Measurements from ENCODE around the gene PRTN3. TPM values are rescaled to one million over a fixed set of nuclear protein-coding genes. Genes with fewer than 3 reads are reported as not detected.

PRTN3 gene
- total RNA-seq, 1 donor from 2014 or later = not detected

DNA sequence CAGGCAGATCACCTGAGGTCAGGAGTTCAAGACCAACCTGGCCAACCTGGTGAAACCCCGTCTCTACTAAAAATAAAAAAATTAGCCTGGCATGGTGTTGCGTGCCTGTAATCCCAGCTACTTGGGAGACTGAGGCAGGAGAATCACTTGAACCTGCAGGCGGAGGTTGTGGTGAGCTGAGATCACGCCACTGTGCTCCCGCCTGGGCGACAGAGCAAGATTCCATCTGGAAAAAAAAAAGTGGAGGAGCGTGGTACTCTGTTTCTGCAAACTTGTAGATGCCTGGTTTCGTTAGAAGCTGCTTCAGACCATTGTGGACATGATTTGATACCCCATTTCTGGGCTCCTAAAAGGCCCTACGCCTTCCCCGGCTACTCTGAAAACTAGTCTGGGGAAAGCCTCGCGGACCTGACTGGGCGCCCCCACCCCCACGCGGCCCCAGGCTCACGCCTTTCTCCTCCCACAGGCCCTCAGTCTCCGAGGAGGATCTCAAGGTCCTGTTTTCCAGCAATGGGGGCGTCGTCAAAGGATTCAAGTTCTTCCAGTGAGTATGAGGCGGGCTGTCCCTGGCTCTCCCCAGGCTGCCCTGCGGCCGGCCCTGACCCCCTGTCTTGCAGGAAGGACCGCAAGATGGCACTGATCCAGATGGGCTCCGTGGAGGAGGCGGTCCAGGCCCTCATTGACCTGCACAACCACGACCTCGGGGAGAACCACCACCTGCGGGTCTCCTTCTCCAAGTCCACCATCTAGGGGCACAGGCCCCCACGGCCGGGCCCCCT, 30.5 kb upstream of the PRTN3 start:
- no peak overlapping the region for H3K27ac ChIP-seq (replicated peaks)
- TF ChIP-seq, protein P1, sequence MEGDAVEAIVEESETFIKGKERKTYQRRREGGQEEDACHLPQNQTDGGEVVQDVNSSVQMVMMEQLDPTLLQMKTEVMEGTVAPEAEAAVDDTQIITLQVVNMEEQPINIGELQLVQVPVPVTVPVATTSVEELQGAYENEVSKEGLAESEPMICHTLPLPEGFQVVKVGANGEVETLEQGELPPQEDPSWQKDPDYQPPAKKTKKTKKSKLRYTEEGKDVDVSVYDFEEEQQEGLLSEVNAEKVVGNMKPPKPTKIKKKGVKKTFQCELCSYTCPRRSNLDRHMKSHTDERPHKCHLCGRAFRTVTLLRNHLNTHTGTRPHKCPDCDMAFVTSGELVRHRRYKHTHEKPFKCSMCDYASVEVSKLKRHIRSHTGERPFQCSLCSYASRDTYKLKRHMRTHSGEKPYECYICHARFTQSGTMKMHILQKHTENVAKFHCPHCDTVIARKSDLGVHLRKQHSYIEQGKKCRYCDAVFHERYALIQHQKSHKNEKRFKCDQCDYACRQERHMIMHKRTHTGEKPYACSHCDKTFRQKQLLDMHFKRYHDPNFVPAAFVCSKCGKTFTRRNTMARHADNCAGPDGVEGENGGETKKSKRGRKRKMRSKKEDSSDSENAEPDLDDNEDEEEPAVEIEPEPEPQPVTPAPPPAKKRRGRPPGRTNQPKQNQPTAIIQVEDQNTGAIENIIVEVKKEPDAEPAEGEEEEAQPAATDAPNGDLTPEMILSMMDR (IDR thresholded peaks at IDR 0.05; ENCODE audit: borderline replicate concordance) = no peak
- no peak overlapping the region for H3K4me3 ChIP-seq
- DNase-seq = no peak
- H3K27me3 ChIP-seq (ENCODE audit: low read depth) = no peaks in the 10 kb centered on the region
- no peaks in the 10 kb centered on the region for H3K9me3 ChIP-seq (replicated peaks)
- peaks cover 80% of the 10 kb centered on the region for H3K36me3 ChIP-seq
- peaks cover 20% of the 10 kb centered on the region for H3K4me1 ChIP-seq
- intact Hi-C loops (cut with micrococcal nuclease) = no loop called here

DNA sequence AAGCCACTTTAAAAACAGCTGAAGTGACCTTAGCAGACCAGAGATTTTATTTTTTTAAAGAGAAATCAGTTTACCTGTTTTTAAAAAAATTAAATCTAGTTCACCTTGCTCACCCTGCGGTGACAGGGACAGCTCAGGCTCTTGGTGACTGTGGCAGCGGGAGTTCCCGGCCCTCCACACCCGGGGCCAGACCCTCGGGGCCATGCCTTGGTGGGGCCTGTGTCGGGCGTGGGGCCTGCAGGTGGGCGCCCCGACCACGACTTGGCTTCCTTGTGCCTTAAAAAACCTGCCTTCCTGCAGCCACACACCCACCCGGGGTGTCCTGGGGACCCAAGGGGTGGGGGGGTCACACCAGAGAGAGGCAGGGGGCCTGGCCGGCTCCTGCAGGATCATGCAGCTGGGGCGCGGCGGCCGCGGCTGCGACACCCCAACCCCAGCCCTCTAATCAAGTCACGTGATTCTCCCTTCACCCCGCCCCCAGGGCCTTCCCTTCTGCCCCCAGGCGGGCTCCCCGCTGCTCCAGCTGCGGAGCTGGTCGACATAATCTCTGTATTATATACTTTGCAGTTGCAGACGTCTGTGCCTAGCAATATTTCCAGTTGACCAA, 29.8 kb upstream of the PRTN3 start:
- Histone ChIP-seq H3K4me3 (no peak overlapping the region), H3K9me3 (replicated peaks) (no peaks in the 10 kb centered on the region), H3K36me3 (peaks cover 73% of the 10 kb centered on the region), H3K27ac (replicated peaks) (no peak overlapping the region), H3K27me3 (ENCODE audit: low read depth) (no peaks in the 10 kb centered on the region), H3K4me1 (peaks cover 13% of the 10 kb centered on the region)
- TF ChIP-seq, protein P1 (IDR thresholded peaks at IDR 0.05; ENCODE audit: borderline replicate concordance) = no peak
- intact Hi-C loops (cut with micrococcal nuclease) = no loop called here
- DNase-seq = no peak

DNA sequence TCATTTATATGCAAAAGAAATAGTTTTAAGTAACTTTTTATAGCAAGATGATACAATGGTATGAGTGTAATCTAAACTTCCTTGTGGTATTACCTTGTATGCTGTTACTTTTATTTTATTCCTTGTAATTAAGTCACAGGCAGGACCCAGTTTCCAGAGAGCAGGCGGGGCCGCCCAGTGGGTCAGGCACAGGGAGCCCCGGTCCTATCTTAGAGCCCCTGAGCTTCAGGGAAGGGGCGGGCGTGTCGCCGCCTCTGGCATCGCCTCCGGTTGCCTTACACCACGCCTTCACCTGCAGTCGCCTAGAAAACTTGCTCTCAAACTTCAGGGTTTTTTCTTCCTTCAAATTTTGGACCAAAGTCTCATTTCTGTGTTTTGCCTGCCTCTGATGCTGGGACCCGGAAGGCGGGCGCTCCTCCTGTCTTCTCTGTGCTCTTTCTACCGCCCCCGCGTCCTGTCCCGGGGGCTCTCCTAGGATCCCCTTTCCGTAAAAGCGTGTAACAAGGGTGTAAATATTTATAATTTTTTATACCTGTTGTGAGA, 29.2 kb upstream of the PRTN3 start:
- TF ChIP-seq, protein P1 (IDR thresholded peaks at IDR 0.05; ENCODE audit: borderline replicate concordance) = no peak
- no peaks in the 10 kb centered on the region for H3K9me3 ChIP-seq (replicated peaks)
- peaks cover 7% of the 10 kb centered on the region for H3K4me1 ChIP-seq
- H3K4me3 ChIP-seq = no peak overlapping the region
- peaks cover 67% of the 10 kb centered on the region for H3K36me3 ChIP-seq
- H3K27me3 ChIP-seq (ENCODE audit: low read depth) = no peaks in the 10 kb centered on the region
- intact Hi-C loops (cut with micrococcal nuclease) = no loop called here
- DNase-seq = no peak
- no peak overlapping the region for H3K27ac ChIP-seq (replicated peaks)

DNA sequence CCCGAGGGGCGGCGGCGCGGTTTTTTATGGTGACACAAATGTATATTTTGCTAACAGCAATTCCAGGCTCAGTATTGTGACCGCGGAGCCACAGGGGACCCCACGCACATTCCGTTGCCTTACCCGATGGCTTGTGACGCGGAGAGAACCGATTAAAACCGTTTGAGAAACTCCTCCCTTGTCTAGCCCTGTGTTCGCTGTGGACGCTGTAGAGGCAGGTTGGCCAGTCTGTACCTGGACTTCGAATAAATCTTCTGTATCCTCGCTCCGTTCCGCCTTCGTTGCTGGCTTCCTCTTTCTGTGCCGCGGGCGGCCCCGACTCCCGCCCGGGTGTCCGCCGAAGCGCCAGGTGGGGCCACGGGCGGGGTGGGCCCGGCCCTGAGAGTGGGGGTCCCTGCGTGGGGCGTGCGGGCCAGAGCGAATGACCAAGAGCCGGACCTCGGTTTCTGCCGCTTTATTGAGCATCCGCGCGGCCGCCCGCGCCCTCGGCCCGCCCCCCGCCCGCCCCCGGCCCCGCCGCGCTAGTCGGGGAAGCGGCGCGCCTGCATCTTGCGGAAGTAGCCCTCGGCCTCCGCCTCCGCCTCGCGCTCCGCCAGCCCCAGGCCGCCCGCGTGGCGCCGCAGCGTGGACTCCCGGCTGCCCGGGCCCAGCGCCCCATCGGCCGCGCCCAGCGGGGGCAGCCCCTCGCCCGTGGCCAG, 28.6 kb upstream of the PRTN3 start:
- TF ChIP-seq, protein P1 (IDR thresholded peaks at IDR 0.05; ENCODE audit: borderline replicate concordance) = no peak
- peaks cover 1% of the 10 kb centered on the region for H3K4me1 ChIP-seq
- no peaks in the 10 kb centered on the region for H3K9me3 ChIP-seq (replicated peaks)
- H3K36me3 ChIP-seq = peaks cover 61% of the 10 kb centered on the region
- H3K27me3 ChIP-seq (ENCODE audit: low read depth) = no peaks in the 10 kb centered on the region
- no peak overlapping the region for H3K4me3 ChIP-seq
- no peak for DNase-seq
- no peak overlapping the region for H3K27ac ChIP-seq (replicated peaks)
- intact Hi-C loops (cut with micrococcal nuclease) = no loop called here

DNA sequence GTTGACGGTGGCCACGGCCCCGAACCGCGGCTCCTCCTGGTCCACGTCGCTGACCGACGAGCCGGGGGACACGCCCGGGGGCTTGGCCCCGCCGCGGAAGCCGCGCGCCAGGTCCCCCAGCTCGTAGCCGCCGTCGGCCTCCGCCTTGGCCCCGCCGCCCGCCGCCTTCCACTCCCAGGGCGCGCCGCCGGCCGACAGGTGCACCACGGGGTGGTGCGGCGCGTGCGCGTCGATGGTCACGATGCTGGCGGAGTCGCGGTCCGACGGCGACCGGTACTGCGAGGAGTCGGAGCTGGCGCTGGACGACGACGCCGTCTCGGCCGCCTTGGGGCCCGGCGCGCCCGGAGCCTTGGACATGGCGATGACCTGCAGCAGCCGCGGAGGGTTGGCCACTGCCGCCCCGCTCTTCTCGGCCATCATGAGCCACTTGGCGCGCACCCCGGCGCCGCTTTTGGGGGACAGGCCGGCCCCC, 28.0 kb upstream of the PRTN3 start:
- peaks cover 55% of the 10 kb centered on the region for H3K36me3 ChIP-seq
- H3K4me3 ChIP-seq = no peak overlapping the region

More for the DNA sequence above, 28.0 kb upstream of the PRTN3 start:
- Histone ChIP-seq H3K9me3 (replicated peaks) (no peaks in the 10 kb centered on the region), H3K4me1 (no peaks in the 10 kb centered on the region), H3K27me3 (ENCODE audit: low read depth) (no peaks in the 10 kb centered on the region), H3K27ac (replicated peaks) (no peak overlapping the region)
- intact Hi-C loops (cut with micrococcal nuclease) = no loop called here
- no peak for DNase-seq
- TF ChIP-seq, protein P1 (IDR thresholded peaks at IDR 0.05; ENCODE audit: borderline replicate concordance) = no peak
